OCI-LY1 (cell line): ENCODE measurements around the gene MBNL2.

Source experiments
- H2AFZ ChIP-seq: fragments of 200-600 bp; sonication (generic), shearing (Covaris generic); 2 replicates; pipeline ENCODE4 v1.6.0; 2014; ENCODE audit warnings: antibody characterized with exemption, mild to moderate bottlenecking, low read length
- H3F3A ChIP-seq: fragments of 200-600 bp; sonication (generic), shearing (Covaris generic); 2 replicates; pipeline ENCODE4 v1.6.0; 2014; ENCODE audit warnings: mild to moderate bottlenecking, antibody characterized with exemption, low read length, moderate library complexity; ENCODE audit not compliant: insufficient read depth
- H3K27ac ChIP-seq: fragments of 200-600 bp; sonication (generic); 2 replicates; pipeline ENCODE4 v1.5.1; 2014; ENCODE audit warnings: low read length, mixed run types, mild to moderate bottlenecking, low read depth; ENCODE audit not compliant: poor library complexity, severe bottlenecking
- H3K27me3 ChIP-seq: fragments of 200-600 bp; sonication (generic); 2 replicates; pipeline ENCODE4 v1.6.0; 2014; ENCODE audit warnings: antibody characterized with exemption, mild to moderate bottlenecking, low read length, moderate library complexity; ENCODE audit not compliant: insufficient read depth
- H3K36me3 ChIP-seq: fragments of 200-600 bp; sonication (generic); 2 replicates; pipeline ENCODE4 v1.6.1; 2014; ENCODE audit warnings: mild to moderate bottlenecking, antibody characterized with exemption, low read length, moderate library complexity, mixed read lengths; ENCODE audit not compliant: insufficient read depth
- H3K4me1 ChIP-seq: fragments of 200-600 bp; sonication (generic); 2 replicates; pipeline ENCODE4 v1.5.1; 2014; ENCODE audit warnings: mild to moderate bottlenecking, low read length, moderate library complexity; ENCODE audit not compliant: insufficient read depth, severe bottlenecking
- H3K4me2 ChIP-seq: fragments of 200-600 bp; sonication (generic), shearing (Covaris generic); 2 replicates; pipeline ENCODE4 v1.6.1; 2014; ENCODE audit warnings: low read length
- H3K4me3 ChIP-seq: fragments of 200-600 bp; sonication (generic); 2 replicates; pipeline ENCODE4 v1.5.1; 2014; ENCODE audit warnings: low read length, low read depth, mild to moderate bottlenecking, mixed read lengths; ENCODE audit not compliant: poor library complexity, severe bottlenecking
- H3K79me2 ChIP-seq: fragments of 200-600 bp; shearing (Covaris generic); 2 replicates; pipeline ENCODE4 v1.6.1; 2016; ENCODE audit warnings: mixed run types, low read length, mixed read lengths; ENCODE audit not compliant: insufficient read depth
- H3K9ac ChIP-seq: fragments of 200-600 bp; sonication (generic), shearing (Covaris generic); 2 replicates; pipeline ENCODE4 v1.6.1; 2014; ENCODE audit warnings: mild to moderate bottlenecking, low read length, mixed read lengths
- H3K9me2 ChIP-seq: fragments of 200-600 bp; sonication (generic), shearing (Covaris generic); 2 replicates; pipeline ENCODE4 v1.6.1; 2014; ENCODE audit warnings: low read depth, mild to moderate bottlenecking, low read length, mixed read lengths
- H3K9me3 ChIP-seq: fragments of 200-600 bp; shearing (Covaris generic); 2 replicates; pipeline ENCODE4 v1.6.1; 2014; ENCODE audit warnings: low read length, mixed read lengths
- H4K20me1 ChIP-seq: fragments of 200-600 bp; sonication (generic), shearing (Covaris generic); 2 replicates; pipeline ENCODE4 v1.6.0; 2016; ENCODE audit warnings: mild to moderate bottlenecking, low read length; ENCODE audit not compliant: insufficient read depth
- CTCF ChIP-seq: fragments of 200-600 bp; sonication (generic), shearing (Covaris generic); IDR thresholded peaks from 2 replicates; pipeline ENCODE4 v1.5.1; 2017; ENCODE audit warnings: mild to moderate bottlenecking, antibody characterized with exemption, low read length, moderate library complexity, mixed read lengths
- EZH2 ChIP-seq: fragments of 200-600 bp; sonication (generic), shearing (Covaris generic); IDR thresholded peaks from 2 replicates; pipeline ENCODE4 v1.8.0; 2017; ENCODE audit warnings: borderline replicate concordance, mixed run types, mild to moderate bottlenecking, antibody characterized with exemption, low read length, moderate library complexity, mixed read lengths

The MBNL2 gene

DNA sequence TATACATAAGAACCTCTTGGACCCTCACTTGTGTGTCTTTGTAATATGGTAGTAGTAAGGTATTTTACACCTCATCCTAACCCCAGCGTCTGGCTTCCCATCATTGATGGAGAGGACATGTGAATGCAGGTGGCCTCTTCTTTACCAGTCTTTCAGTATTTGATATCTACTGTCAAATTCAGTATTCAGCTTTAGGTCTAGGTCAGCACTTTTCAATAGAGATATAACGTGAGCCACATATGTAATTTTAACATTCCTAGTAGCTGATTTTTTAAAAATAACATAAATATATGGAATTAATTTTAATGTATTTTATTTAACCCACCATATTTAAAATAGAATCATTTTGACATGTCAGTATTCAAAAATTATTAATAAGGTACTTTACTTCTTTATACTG, 214.7 kb downstream of the MBNL2 start:
- Histone ChIP-seq H3K9me2 (no peaks in the 10 kb centered on the region), H2AFZ (no peak overlapping the region), H3K36me3 (peaks cover 18% of the 10 kb centered on the region; the same call in 1 of the 2 replicates), H3K4me2 (peak overlapping the region; percentile 18; the same call in 1 of the 2 replicates), H3K4me1 (peaks cover 28% of the 10 kb centered on the region), H3K27me3 (no peaks in the 10 kb centered on the region), H3K9me3 (peaks cover 1% of the 10 kb centered on the region; the same call in 1 of the 2 replicates), H3K4me3 (peak overlapping the region; percentile 74), H3K27ac (no peak overlapping the region), H3F3A (no peaks in the 10 kb centered on the region), H4K20me1 (no peaks in the 10 kb centered on the region), H3K9ac (no peak overlapping the region), H3K79me2 (peaks cover 27% of the 10 kb centered on the region)
- no peak for TF ChIP-seq CTCF
- no peak for TF ChIP-seq EZH2

DNA sequence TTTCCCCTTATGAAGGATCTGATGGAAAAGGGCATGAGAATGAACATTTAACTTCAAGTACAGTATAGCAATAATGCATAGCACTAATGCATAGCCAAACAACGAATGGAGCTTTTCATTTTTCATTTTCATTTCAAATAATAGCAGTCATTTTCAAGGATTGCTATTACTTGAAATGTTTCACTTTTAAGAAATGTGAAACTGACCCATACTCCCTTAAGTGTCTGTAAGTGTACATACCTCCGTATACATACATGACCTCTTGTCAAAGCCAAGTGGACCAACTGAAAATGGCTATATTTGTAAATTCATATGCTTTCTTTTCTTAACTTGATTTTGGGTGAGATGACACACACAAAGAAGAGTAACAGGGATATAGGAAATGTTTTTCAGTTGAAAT, 215.6 kb downstream of the MBNL2 start:
- Histone ChIP-seq H3K79me2 (peaks cover 27% of the 10 kb centered on the region), H3K4me2 (no peak overlapping the region), H3K27ac (no peak overlapping the region), H3K9me3 (no peaks in the 10 kb centered on the region), H4K20me1 (no peaks in the 10 kb centered on the region), H3K4me3 (no peak overlapping the region), H3K9me2 (no peaks in the 10 kb centered on the region), H3K36me3 (peaks cover 18% of the 10 kb centered on the region; the same call in 1 of the 2 replicates), H3K9ac (no peak overlapping the region), H3K4me1 (peaks cover 20% of the 10 kb centered on the region), H3F3A (no peaks in the 10 kb centered on the region), H3K27me3 (no peaks in the 10 kb centered on the region), H2AFZ (no peak overlapping the region)
- TF ChIP-seq EZH2 (no peak), CTCF (no peak)

DNA sequence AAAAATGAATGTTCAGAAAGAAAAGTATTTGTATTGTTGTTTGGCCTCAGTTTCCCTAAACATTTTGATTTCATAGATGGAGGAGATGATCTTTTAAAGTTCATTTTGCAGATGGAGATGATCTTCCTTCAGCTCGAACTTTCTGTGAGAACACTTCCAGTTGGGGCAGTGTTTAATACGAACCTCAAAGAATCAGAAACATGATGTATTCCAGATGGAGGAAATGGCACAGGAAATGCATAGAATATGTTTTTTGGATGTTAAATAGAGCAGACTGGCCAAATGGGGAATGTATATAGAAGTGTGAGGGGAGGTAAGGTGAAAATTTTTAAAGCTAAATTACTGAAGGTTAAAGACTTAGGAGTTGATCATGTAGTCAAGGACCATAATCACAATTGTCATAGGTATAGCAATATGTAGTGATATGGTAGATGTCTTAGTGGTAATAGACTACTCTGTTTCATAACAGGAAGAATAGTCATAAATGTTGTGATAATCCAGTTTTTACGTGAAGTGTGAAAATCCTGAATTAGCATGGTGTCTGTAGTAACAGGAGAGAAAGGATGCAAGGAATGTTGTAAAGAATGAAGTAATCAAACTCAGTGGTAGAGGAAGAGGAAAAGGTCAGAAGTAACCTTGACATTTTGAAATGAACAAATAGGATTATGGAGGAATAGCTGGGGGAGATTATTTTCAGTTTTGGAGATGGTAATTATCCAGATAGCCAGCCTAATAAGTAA, 216.9 kb downstream of the MBNL2 start:
- Histone ChIP-seq H3K36me3 (peaks cover 26% of the 10 kb centered on the region; the same call in 1 of the 2 replicates), H3K27me3 (no peaks in the 10 kb centered on the region), H3K9ac (no peak overlapping the region), H3F3A (no peaks in the 10 kb centered on the region), H3K9me3 (no peaks in the 10 kb centered on the region), H3K9me2 (no peaks in the 10 kb centered on the region), H2AFZ (no peak overlapping the region), H3K4me1 (peaks cover 20% of the 10 kb centered on the region), H3K4me2 (no peak overlapping the region), H3K4me3 (no peak overlapping the region), H3K79me2 (peaks cover 27% of the 10 kb centered on the region), H3K27ac (no peak overlapping the region), H4K20me1 (no peaks in the 10 kb centered on the region)
- TF ChIP-seq CTCF (no peak), EZH2 (no peak)
